IPS DF 4.7 (cell line): ENCODE results near the gene PCDHB3.
A peak's percentile ranks its signal among the peaks of the same experiment; 100 is the strongest.
"Not testable (repeated sequence)": the region's sequence is repeated elsewhere in the genome, so short reads cannot be mapped to it uniquely, and the experiment has no call there.

Experiments used
- DNase-seq: peaks from one replicate; pipeline ENCODE4 v3.0.0-alpha.2; 2013; ENCODE audit warnings: low spot score; ENCODE audit errors: extremely low read depth

The PCDHB3 gene

GRCh38 chr5:141100243-141100805, at the start of gene PCDHB3:
TSS of gene PCDHB3 (plus strand) at chr5:141100473. CDS start at chr5:141100650, 177 bp downstream.
- DNase-seq: peak; percentile 60

- DNase-seq: no peak
Measured at GRCh38 chr5:141050622-141051520, 49.4 kb upstream of the PCDHB3 start, which contains the start of gene PCDHB1. TSS of gene PCDHB1 (plus strand) at chr5:141051374. CDS start at chr5:141051471, 97 bp downstream.

GRCh38 chr5:141051521-141051866, 48.8 kb upstream of the PCDHB3 start:
- DNase-seq: no peak

GRCh38 chr5:141077826-141078225, 22.4 kb upstream of the PCDHB3 start:
- no peak for DNase-seq

- no peak for DNase-seq
Measured at GRCh38 chr5:141082228-141082627, 18.0 kb upstream of the PCDHB3 start.

- no peak for DNase-seq
Measured at GRCh38 chr5:141084487-141084989, 15.7 kb upstream of the PCDHB3 start.

- DNase-seq: peak; percentile 85
Measured at GRCh38 chr5:141094481-141095262, 5.6 kb upstream of the PCDHB3 start, which contains the start of gene PCDHB2. TSS of gene PCDHB2 (plus strand) at chr5:141094615. CDS start at chr5:141094791, 176 bp downstream.

GRCh38 chr5:141095263-141095641, 5.0 kb upstream of the PCDHB3 start:
- DNase-seq: no peak

GRCh38 chr5:141096181-141096580, 4.1 kb upstream of the PCDHB3 start:
- not testable (repeated sequence) for DNase-seq

- DNase-seq: not testable (repeated sequence)
Measured at GRCh38 chr5:141096586-141096985, 3.7 kb upstream of the PCDHB3 start.

GRCh38 chr5:141101059-141101458, 786 bp downstream of the PCDHB3 start:
- no peak for DNase-seq

GRCh38 chr5:141102070-141102469, 1.8 kb downstream of the PCDHB3 start:
- DNase-seq: not testable (repeated sequence)

- not testable (repeated sequence) for DNase-seq
Measured at GRCh38 chr5:141102471-141102870, 2.2 kb downstream of the PCDHB3 start.

GRCh38 chr5:141105350-141105749, 5.1 kb downstream of the PCDHB3 start:
- no peak for DNase-seq

- no peak for DNase-seq
Measured at GRCh38 chr5:141119250-141119649, 19.0 kb downstream of the PCDHB3 start.

GRCh38 chr5:141121563-141121962, 21.3 kb downstream of the PCDHB3 start, which contains the start of gene PCDHB4:
TSS of gene PCDHB4 (plus strand) at chr5:141121818. CDS start at chr5:141121999, 181 bp downstream.
- DNase-seq: peak; percentile 22

GRCh38 chr5:141121985-141122384, 21.7 kb downstream of the PCDHB3 start:
- no peak for DNase-seq

- DNase-seq: not testable (repeated sequence)
Measured at GRCh38 chr5:141123396-141124135, 23.3 kb downstream of the PCDHB3 start.

GRCh38 chr5:141127305-141127704, 27.0 kb downstream of the PCDHB3 start:
- DNase-seq: no peak

- peak; percentile 66 for DNase-seq
Measured at GRCh38 chr5:141135030-141135717, 34.9 kb downstream of the PCDHB3 start, which contains the start of gene PCDHB5. TSS of gene PCDHB5 (plus strand) at chr5:141135206. CDS start at chr5:141135435, 229 bp downstream.
